NCI-H510A (cell line): Measurements from ENCODE around the gene NMUR1.

Experiments
- DNase-seq: peaks from one replicate; lab custom pipeline; 2025; lab: John Stamatoyannopoulos, UW

NMUR1 gene

DNA sequence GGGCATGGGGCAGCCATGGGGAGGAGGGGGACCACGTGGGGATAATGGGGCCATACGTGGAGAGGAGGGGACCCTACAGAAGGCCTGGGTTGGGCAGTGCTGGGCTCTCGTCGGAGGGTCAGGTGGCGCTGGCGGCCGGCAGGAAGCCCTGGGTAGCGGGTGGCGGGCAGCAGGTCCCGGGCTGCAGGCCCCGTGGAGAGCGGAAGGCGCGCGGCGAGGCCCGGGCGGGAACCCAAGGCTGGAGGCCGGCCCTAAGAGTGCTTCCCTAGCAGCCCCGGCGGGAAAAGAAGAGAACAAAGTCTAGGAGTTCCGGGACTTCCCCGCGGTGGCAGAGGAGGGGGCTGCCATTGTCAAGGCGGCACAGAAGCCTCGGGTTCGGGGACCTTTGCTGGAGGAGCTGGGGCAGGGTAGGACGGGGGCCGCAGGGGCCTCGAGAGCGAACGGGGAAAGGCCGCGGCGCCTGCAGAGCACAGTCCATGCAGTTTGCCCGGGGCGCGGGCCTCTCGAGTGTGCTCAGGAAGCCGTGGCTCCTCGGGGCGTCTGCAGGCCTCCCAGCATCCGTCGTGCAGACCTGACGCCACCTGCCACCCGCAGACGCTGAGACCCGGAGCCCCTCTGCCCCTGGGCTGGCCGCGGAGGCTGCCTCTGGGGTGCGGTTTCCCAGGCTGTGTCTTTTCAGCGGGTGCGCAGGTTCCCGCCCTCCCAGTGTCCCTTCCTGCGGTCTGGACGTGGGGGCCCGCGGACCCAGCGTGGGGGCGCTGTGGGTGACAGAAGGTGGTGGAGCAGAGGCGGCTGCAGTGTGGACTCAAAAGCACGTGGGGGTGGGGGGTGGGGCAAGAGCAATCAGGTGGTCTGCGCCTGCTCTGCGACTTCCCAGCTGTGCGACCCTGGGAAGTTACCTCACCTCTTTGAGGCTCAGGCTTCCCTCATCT, 46.6 kb downstream of the NMUR1 start:
- DNase-seq, result no peak

DNA sequence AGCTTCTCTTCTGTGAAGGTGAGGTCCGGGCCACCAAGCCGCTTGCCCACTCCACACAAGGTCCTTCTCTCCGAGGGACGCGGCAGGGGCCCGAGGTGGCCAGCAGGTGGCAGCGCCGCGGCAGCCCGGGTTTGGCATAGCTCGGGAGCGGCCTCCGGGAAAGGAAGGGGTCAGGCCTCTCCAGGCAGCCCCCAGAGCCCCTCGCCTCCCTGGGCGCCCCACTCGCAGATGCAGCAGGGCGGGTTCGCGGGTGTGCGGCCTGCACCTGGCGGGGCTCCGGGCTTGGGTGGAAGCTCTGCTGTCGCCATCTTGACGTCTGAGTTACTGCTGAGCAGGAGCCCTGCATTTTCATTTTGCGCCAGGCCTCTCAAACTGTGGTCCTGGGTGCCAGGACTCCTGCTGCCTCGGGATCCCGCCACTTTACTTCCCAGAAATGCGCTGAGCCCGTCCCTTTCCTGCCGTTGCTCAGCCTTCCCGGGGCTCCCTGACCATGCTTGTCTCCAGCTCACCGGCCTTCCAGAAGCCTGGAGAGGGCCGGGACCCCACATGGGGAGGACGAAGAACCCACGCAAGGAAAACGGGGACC, 47.3 kb downstream of the NMUR1 start:
- peak; percentile 67 for DNase-seq

DNA sequence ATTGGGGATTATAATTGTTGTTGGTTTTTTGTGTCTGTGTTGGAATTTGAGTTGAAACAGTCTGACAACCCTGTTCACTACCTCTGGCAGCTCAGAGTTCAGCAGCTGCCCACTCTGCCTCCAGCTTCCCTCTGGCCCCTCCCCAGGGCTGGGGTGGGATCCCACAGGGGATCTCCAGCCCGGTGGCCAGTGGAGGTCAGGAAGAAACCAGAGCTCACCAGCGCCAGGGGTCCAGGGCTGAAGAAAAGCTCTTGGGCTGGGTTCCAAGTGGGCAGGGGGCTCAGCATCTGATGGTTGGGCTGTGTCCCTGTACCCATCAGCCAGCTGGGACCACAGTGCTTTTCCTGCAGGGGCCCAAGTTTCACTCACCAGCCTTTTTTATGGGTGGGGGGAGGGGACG, 49.5 kb downstream of the NMUR1 start:
- DNase-seq, result no peak

DNA sequence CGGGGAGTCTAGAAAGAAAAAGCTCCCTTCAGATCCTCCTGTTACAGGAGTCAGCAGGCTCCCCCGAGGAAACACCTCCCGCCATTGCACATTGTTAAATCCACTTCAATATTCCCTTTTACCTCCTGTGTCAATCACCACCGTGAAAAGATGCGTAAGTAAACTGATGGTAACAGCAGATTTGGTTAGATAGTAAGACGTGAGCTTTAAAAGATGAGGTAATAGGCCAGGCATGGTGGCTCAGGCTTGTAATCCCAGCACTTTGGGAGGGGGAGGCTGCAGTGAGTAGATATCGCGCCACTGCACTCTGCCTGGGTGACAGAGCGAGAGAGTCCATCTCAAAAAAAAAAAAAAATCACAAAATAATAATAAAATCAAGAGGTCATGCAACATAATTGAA, 50.8 kb downstream of the NMUR1 start:
- no peak for DNase-seq

DNA sequence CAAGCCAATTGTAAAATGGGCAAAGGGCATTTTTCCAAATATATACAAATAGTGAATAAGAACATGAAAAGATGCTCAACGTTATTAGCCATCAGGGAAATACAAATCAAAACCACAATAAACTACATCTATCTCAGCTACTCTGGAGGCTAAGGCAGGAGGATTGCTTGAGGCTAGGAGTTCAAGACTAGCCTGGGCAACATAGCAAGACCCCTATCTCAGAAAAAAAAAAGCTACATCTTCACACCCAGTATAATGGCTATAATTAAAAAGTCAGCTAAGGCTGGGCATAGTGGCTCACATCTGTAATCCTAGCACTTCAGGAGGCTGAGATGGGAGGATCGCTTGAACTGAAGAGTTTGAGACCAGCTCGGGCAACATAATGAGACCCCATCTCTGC, 53.3 kb downstream of the NMUR1 start:
- no peak for DNase-seq

DNA sequence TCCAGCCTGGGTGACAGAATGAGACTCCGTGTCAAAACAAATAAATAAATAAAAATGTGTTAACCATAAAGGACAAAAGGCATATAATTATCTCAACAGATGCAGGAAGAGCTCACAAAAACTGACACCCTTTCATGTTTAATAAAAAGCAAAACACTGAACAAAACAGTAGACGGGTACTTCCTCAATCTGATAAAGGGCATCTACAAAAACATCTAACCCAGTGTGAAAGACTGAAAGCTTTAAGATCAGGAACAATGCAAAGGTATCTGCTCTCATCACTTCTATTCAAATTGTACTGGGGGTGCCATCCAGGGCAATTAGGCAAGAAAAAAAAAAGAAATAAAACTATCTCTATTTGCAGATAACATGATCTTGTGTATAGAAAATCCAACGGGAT, 54.3 kb downstream of the NMUR1 start:
- DNase-seq, result no peak
